ENCODE data around the gene CEMIP. TPM values are rescaled to one million over a fixed set of nuclear protein-coding genes. Genes with fewer than 3 reads are reported as not detected.

Gene CEMIP
- total and polyA plus RNA-seq, 2 of the 8 experiments (the other 6 are each of a cell fraction or from before 2014, with no cell fraction given), result 0.11 to 0.60 TPM

DNA sequence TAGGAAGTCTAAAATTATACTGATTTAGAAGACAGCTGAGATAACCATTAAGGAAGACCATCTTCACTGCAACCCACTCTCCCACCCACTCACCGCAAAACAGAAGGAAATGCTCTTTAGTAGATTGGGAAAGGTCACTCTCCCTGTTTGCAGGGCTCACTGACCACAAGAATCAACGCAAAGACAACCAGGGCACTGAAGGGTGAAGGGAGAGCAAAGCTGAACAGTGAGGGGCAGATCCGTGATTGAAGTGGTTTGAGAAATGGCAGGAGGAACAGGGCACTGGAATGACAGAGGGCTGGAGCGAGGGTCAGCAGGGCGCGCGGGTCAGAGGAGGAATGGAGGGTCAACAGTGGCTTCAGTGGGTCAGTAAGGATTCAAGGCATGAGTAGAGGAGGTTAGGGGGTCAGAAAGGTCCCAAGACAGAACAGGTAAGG lies 209.9 kb downstream of the CEMIP start:
- Histone ChIP-seq H3K18ac (ENCODE audit: extremely low read depth, low read length) (peak overlapping the region; percentile 3; the same call in 1 of the 2 replicates), H3K79me2 (ENCODE audit: control insufficient read depth in 1 of 2, insufficient read depth in 2 of 2, low read length in 2 of 2) (peaks cover 25 to 53% of the 10 kb centered on the region in 2 experiments), H3K36me3 (ENCODE audit: control insufficient read depth in 2 of 4, insufficient read depth in 4 of 4, low read length in 3 of 4) (no peaks in the 10 kb centered on the region; a peak in 2 of 8 replicates), H2BK5ac (ENCODE audit: low read depth, low read length) (peak overlapping the region; percentile 95), H4K20me1 (replicated peaks in 1 of 2; ENCODE audit: control insufficient read depth in 1 of 2, insufficient read depth in 2 of 2, low read length in 2 of 2) (peaks cover 4 to 7% of the 10 kb centered on the region in 2 experiments), H3K14ac (ENCODE audit: insufficient read length) (no peak overlapping the region), H3K23ac (ENCODE audit: insufficient read length) (no peak overlapping the region), H3K4me1 (replicated peaks in 1 of 4; ENCODE audit: control insufficient read depth in 3 of 4, insufficient read depth in 4 of 4, low read length in 3 of 4) (peaks cover 0 to 8% (median 2%) of the 10 kb centered on the region in 4 experiments; a peak in 3 of 7 replicates), H3K9me3 (ENCODE audit: insufficient read depth in 2 of 2, low read depth in 1 of 2, low read length in 1 of 2) (no peaks in the 10 kb centered on the region), H3K4me2 (ENCODE audit: insufficient read depth in 1 of 2, low read depth in 2 of 2, low read length in 2 of 2) (peak overlapping the region; percentile 95 to 100), H4K5ac (ENCODE audit: insufficient read length, low read depth, low read length) (peak overlapping the region; percentile 37), H3K9ac (replicated peaks in 1 of 4; ENCODE audit: extremely low read depth in 1 of 4, low read depth in 3 of 4, low read length in 3 of 4) (peak overlapping the region; percentile 93 to 99 (median 96)), H2BK20ac (ENCODE audit: low read length) (no peak overlapping the region), H4K91ac (replicated peaks; ENCODE audit: insufficient read length, low read length) (peak overlapping the region; percentile 45), H3K23me2 (ENCODE audit: low read depth, low read length) (peaks cover 4% of the 10 kb centered on the region), H2BK12ac (ENCODE audit: low read depth, low read length) (no peak overlapping the region; the same call in 1 of the 2 replicates), H2BK120ac (replicated peaks; ENCODE audit: low read depth, low read length) (no peak overlapping the region), H3K27ac (ENCODE audit: low read depth, low read length) (peak overlapping the region; percentile 98), H3K4me3 (ENCODE audit: extremely low read depth in 1 of 4, insufficient read depth in 2 of 4, low read depth in 3 of 4, low read length in 4 of 4) (peak overlapping the region; percentile 74 to 100 (median 94)), H2BK15ac (ENCODE audit: low read length) (no peak overlapping the region), H3K56ac (replicated peaks; ENCODE audit: insufficient read length, low read depth, low read length) (peak overlapping the region; percentile 80), H4K8ac (ENCODE audit: extremely low read depth, insufficient read depth, low read length) (peak overlapping the region; percentile 79; the same call in 1 of the 2 replicates), H2AFZ (ENCODE audit: low read length) (peak overlapping the region; percentile 97), H3K4ac (replicated peaks; ENCODE audit: insufficient read length, low read depth, low read length) (no peak overlapping the region), H3K79me1 (ENCODE audit: low read depth, low read length) (peaks cover 10% of the 10 kb centered on the region), H2AK5ac (ENCODE audit: low read depth, low read length) (no peak overlapping the region), H3K27me3 (replicated peaks in 1 of 4; ENCODE audit: control insufficient read depth in 3 of 4, extremely low read depth in 1 of 4, insufficient read depth in 3 of 4, low read length in 3 of 4) (no peaks in the 10 kb centered on the region)
- TF ChIP-seq JUND (IDR thresholded peaks at IDR 0.05; ENCODE audit: low read length) (no peak), SAP30 (IDR thresholded peaks at IDR 0.05; ENCODE audit: insufficient read depth, insufficient replicate concordance, low read length) (peak; percentile 66), TBP (IDR thresholded peaks at IDR 0.05; ENCODE audit: low read depth, low read length) (no peak), MAFK (IDR thresholded peaks at IDR 0.05; ENCODE audit: low read depth, low read length) (no peak), SRF (IDR thresholded peaks at IDR 0.05; ENCODE audit: low read depth, low read length) (no peak), JUN (IDR thresholded peaks at IDR 0.05; ENCODE audit: low read depth, low read length) (no peak), SIN3A (conservative IDR thresholded peaks at IDR 0.05 in 1 of 2, IDR thresholded peaks at IDR 0.05 in 1 of 2; ENCODE audit: low read depth in 1 of 2, low read length in 2 of 2) (peak in 1 of 2 experiments; percentile 26; a peak in 1 of 4 replicates)
- ChIA-PET POLR2A (ENCODE audit: partially characterized antibody) (interaction anchor here (0.7 to 2.9 kb wide), 5 partner anchors 9 to 21 kb away, joined by 3 to 10 read pairs (median 7); no protein-coding TSS in a partner anchor), CTCF (ENCODE audit: partially characterized antibody) (interaction anchor here (1.7 to 4.3 kb wide), 2 partner anchors 12 to 277 kb away, joined by 5 to 21 read pairs; no protein-coding TSS in a partner anchor)
- FAIRE-seq (no peak), DNase-seq (ENCODE audit: low read depth in 1 of 2, low spot score in 2 of 2) (no peak)
- WGBS, 2 experiments (ENCODE audit: extremely low coverage in 1 of 2, insufficient coverage in 1 of 2, insufficient read length in 1 of 2, insufficient replicate concordance in 2 of 2, low coverage in 1 of 2, low lambda C conversion rate in 2 of 2, missing lambda C conversion rate in 1 of 2), result 0% methylated on average over 7 of the region's 7 CpGs; no CpG with 5 or more reads in 1 of the 2 experiments
